Mesothelial cell of epicardium (in vitro differentiated cells): ENCODE data around the gene ARHGAP6. TPM values are rescaled to one million over a fixed set of nuclear protein-coding genes. Genes with fewer than 3 reads are reported as not detected.

Experiments used
- DNase-seq, 2 experiments: peaks; one replicate each; pipeline ENCODE4 v3.0.0; 2021; ENCODE audit warnings: low spot score in 2 of 2; ENCODE audit not compliant: unreplicated experiment in 2 of 2
- H3K27ac Mint-ChIP-seq: 2 replicates; pipeline ENCODE4 v1.8.0; 2021; ENCODE audit warnings: mixed read lengths
- H3K27me3 Mint-ChIP-seq: 2 replicates; pipeline ENCODE4 v1.8.0; 2021; ENCODE audit warnings: low read depth, mixed read lengths
- H3K36me3 Mint-ChIP-seq: 2 replicates; pipeline ENCODE4 v1.8.0; 2021; ENCODE audit warnings: mixed read lengths
- H3K4me1 Mint-ChIP-seq: 2 replicates; pipeline ENCODE4 v1.8.0; 2021; ENCODE audit warnings: mixed read lengths
- H3K4me3 Mint-ChIP-seq: 2 replicates; pipeline ENCODE4 v1.8.0; 2021; ENCODE audit warnings: mild to moderate bottlenecking, moderate library complexity, mixed read lengths
- H3K9me3 Mint-ChIP-seq: 2 replicates; pipeline ENCODE4 v1.8.0; 2021; ENCODE audit warnings: mixed read lengths
- total RNA-seq: library from RNA; stranded (reverse); gene quantifications from 3 replicates; pipeline ENCODE4 v1.2.1, GENCODE V29; 2021
- TF ChIP-seq, protein P1 (sequence below): fragments of 200-600 bp; sonication (generic); IDR thresholded peaks from one replicate; pipeline ENCODE4 v1.5.0; 2021; ENCODE audit warnings: antibody characterized with exemption; ENCODE audit not compliant: unreplicated experiment

ARHGAP6 gene
- total RNA-seq, 1 donor from 2014 or later: 5.3 TPM

DNA sequence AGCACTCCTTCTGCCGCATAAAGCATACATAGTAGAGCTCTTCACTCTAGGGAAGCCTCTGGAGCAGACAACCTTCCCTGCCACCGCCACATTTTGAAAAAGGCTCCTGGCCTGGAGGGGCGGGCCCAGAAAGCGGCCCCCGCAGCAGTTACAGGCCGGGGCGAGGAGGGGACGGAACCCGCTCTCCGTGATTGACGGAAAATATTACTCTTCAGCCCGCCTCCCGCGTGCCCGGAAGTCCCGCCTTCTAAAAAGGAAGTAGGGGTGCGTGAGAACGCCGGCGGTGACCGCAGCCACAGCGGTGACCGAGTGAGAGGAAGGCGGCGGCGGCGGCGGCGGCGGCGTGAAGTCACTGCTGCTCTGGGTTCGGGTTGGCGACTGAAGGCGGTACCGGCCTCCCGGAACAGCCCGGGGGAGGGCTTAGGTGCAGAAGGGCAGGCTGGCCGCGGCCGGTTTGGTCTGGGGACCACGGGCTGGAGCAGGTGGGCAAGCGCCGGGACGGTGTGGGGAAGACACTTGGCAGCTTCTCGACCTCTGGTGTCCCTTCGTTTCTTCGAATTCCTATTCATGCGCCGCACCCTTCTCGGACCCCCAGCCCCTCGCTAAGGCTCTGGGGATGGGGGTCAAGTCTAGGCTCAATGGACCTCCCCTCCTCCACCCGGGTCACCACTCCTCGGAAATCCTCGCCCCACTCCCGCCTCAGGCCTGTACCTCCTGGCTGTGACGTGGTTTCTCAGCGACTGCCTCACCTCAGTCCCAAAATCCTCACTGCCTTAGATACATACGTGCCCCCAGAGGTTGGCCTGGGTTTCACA lies 554.5 kb downstream of the ARHGAP6 start, which contains the start of gene HCCS:
Gene HCCS (plus strand): TSS at position 296 of the 815 bp plus-strand sequence. CDS start 729 bp downstream, outside the sequence.
- TF ChIP-seq, protein P1, sequence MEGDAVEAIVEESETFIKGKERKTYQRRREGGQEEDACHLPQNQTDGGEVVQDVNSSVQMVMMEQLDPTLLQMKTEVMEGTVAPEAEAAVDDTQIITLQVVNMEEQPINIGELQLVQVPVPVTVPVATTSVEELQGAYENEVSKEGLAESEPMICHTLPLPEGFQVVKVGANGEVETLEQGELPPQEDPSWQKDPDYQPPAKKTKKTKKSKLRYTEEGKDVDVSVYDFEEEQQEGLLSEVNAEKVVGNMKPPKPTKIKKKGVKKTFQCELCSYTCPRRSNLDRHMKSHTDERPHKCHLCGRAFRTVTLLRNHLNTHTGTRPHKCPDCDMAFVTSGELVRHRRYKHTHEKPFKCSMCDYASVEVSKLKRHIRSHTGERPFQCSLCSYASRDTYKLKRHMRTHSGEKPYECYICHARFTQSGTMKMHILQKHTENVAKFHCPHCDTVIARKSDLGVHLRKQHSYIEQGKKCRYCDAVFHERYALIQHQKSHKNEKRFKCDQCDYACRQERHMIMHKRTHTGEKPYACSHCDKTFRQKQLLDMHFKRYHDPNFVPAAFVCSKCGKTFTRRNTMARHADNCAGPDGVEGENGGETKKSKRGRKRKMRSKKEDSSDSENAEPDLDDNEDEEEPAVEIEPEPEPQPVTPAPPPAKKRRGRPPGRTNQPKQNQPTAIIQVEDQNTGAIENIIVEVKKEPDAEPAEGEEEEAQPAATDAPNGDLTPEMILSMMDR: no peak
- Mint-ChIP-seq H3K36me3 (peaks cover 6% of the 10 kb centered on the region), H3K27me3 (no peaks in the 10 kb centered on the region), H3K27ac (peak within 1 kb of the TSS; percentile 96), H3K4me1 (peaks cover 10% of the 10 kb centered on the region), H3K9me3 (peaks cover 8% of the 10 kb centered on the region), H3K4me3 (peak within 1 kb of the TSS; percentile 88)
- DNase-seq: peak; percentile 57 to 78

DNA sequence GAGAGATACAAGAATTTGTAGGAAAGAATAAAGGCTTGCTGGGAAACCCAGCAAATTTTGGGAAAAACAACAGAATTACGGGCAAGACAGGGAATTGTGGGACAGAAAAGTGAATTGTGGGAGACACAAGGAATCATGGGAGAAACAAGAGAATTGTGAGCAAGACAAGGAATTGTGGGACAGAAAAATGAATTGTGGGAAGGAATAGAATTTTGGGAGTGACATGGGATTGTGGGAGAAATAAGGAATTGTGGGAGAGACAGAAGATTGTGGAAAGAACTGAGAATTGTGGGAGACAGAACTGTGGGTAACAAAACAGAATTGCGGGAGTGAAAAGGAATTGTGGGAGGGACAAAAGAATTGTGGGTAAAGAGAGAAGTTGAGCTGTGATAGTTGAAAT lies 555.8 kb downstream of the ARHGAP6 start:
- Mint-ChIP-seq H3K4me3 (no peak overlapping the region), H3K4me1 (peaks cover 10% of the 10 kb centered on the region), H3K27ac (no peak overlapping the region), H3K36me3 (peaks cover 1% of the 10 kb centered on the region), H3K9me3 (peaks cover 8% of the 10 kb centered on the region), H3K27me3 (no peaks in the 10 kb centered on the region)
- DNase-seq: no peak
- TF ChIP-seq, protein P1: no peak

DNA sequence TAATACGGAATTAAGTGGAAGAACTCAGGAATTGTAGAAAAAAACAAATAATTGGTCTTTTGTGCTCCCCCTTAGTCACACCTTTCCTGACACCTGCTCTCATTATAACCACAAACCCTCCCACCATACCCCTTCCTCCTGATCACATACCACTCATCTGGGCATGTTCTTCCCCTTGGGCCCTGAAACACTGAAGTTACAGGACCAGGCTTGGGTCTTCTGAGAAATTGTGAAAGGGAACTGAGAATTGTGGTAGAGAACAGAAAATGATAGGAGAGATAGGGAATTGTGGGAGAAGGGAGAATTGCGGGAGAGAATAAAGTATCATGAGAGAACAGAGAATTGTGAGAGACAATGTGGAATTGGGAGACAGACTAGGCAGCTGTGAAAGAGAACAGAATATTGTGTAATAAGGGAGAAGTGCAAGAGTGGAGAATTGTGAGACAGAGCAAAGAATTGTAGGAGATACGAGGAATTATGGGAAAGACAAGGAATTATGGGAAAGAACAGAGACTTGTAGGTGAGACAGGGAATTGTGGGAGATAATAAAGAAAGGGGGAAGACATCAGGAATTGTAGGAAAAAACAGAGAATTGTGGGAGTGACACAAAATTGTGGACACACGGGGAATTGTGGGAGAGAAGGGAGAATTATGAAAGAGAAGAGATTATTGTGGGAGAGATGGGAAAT lies 557.3 kb downstream of the ARHGAP6 start:
- TF ChIP-seq, protein P1: no peak
- H3K36me3 Mint-ChIP-seq: no peaks in the 10 kb centered on the region
- H3K9me3 Mint-ChIP-seq: peaks cover 9% of the 10 kb centered on the region
- no peak overlapping the region for H3K4me3 Mint-ChIP-seq
- no peak for DNase-seq
- no peaks in the 10 kb centered on the region for H3K27me3 Mint-ChIP-seq
- peaks cover 10% of the 10 kb centered on the region for H3K4me1 Mint-ChIP-seq
- no peak overlapping the region for H3K27ac Mint-ChIP-seq

DNA sequence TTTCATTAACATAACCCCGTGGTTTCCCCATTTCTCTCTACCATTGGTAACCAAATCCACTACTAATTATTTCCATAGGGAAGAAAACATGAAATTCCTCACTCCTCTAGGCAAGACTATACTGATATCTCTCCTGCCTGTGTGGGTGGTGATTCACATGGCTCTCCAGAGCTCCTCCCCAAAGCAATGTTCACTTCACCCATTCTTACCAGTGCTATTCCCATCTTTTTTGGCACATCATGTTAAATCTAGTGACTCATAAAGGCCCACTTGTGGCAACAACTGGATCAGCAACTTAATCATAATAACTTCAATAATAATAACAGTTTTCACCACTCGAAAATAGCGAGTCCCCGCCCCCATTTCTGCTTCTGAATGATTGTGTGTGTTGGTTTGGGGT lies 560.6 kb downstream of the ARHGAP6 start:
- Mint-ChIP-seq H3K9me3 (peaks cover 9% of the 10 kb centered on the region), H3K27ac (no peak overlapping the region)

DNA sequence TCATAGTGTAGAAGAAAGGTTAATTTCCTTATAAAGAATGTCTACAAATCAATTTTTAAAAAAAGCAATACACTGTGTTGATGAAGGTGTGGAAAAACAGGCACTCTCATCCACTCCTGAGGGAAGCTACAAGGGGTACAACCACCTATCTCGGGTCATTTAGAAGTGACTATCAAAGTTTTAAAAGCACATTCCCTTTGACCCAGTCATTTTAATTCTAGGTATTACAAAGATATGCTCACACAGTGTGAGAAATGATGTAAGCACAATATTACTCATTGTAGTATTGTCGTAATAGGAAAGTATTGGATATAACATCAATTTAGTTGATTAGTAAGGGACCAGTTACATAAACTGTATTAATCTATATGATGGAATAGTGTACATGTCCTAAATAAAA lies 562.0 kb downstream of the ARHGAP6 start:
- H3K4me3 Mint-ChIP-seq: no peak overlapping the region
- peaks cover 13% of the 10 kb centered on the region for H3K9me3 Mint-ChIP-seq
- no peak for DNase-seq
- peaks cover 7% of the 10 kb centered on the region for H3K4me1 Mint-ChIP-seq
- H3K36me3 Mint-ChIP-seq: no peaks in the 10 kb centered on the region
- TF ChIP-seq, protein P1: no peak
- H3K27me3 Mint-ChIP-seq: no peaks in the 10 kb centered on the region
- no peak overlapping the region for H3K27ac Mint-ChIP-seq

More for the DNA sequence above, 560.6 kb downstream of the ARHGAP6 start:
- Mint-ChIP-seq H3K36me3 (no peaks in the 10 kb centered on the region), H3K27me3 (no peaks in the 10 kb centered on the region), H3K4me1 (peaks cover 7% of the 10 kb centered on the region), H3K4me3 (no peak overlapping the region)
- no peak for DNase-seq
- TF ChIP-seq, protein P1: no peak
